ENCODE measurements around the gene DIP2B.

DNA sequence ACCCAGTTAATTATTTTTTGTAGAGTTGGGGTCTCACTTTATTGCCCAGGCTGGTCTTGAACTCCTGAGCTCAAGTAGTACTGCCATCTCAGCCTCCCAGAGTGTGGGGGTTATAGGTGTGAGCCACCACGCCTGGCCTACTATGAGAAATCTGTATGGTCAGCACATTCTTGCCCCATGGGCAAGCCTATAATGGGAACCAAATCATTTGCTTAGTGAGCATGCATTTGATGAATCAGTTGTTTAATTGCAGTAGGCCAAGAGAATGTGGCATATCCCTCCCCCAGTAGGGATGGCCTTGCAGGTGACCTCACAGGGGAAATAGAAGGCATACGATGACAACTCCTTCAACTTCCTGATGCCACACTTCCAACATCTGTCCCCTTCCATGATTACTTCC, 122.7 kb downstream of the DIP2B start:
- TF ChIP-seq POLR2AphosphoS5 (IDR thresholded peaks at IDR 0.05; ENCODE audit: borderline replicate concordance, low read depth, low read length) (no peak), EZH2 (IDR thresholded peaks at IDR 0.05) (no peak)
